Keratinocyte (primary cell): ENCODE results near the gene RARA. TPM values are rescaled to one million over a fixed set of nuclear protein-coding genes. Genes with fewer than 3 reads are reported as not detected.

Experiments
- DNase-seq: peaks from one replicate; pipeline ENCODE4 v3.0.0-alpha.2; 2011; ENCODE audit warnings: low read depth, missing footprints, low spot score
- FAIRE-seq: peaks from 2 replicates; lab custom pipeline; 2011; peaks lifted over from hg19 to GRCh38; lab: Jason Lieb, UNC
- H2AFZ ChIP-seq: 2 replicates; pipeline ENCODE4 v1.6.0; 2012; ENCODE audit warnings: low read length, control low read depth, inconsistent platforms; ENCODE audit not compliant: control insufficient read depth
- H3K27ac ChIP-seq: 2 replicates; pipeline ENCODE4 v1.5.1; 2011; ENCODE audit warnings: low read length; ENCODE audit not compliant: control insufficient read depth, insufficient read depth
- H3K27me3 ChIP-seq: 3 replicates; pipeline ENCODE4 v1.6.0; 2011; ENCODE audit warnings: low read length; ENCODE audit not compliant: control insufficient read depth, insufficient read depth; ENCODE audit errors: extremely low read depth
- H3K36me3 ChIP-seq, 2 experiments: 2 replicates in 1 of 2; 3 replicates in 1 of 2; pipeline ENCODE4 v1.5.1; 2011; ENCODE audit warnings: low read length in 2 of 2, mild to moderate bottlenecking in 1 of 2; ENCODE audit not compliant: control insufficient read depth in 2 of 2, insufficient read depth in 2 of 2; ENCODE audit errors: extremely low read depth in 1 of 2
- H3K4me1 ChIP-seq: 3 replicates; pipeline ENCODE4 v1.5.1; 2011; ENCODE audit warnings: low read length; ENCODE audit not compliant: control insufficient read depth, insufficient read depth; ENCODE audit errors: extremely low read depth
- H3K4me2 ChIP-seq: 3 replicates; pipeline ENCODE4 v1.6.0; 2011; ENCODE audit warnings: low read depth, low read length; ENCODE audit not compliant: control insufficient read depth, insufficient read depth; ENCODE audit errors: extremely low read depth
- H3K4me3 ChIP-seq, 3 experiments: fragments of 200-600 bp in 1 of 3; sonication (generic) in 1 of 3; 2 replicates in 2 of 3; 3 replicates in 1 of 3; pipeline ENCODE4 v1.5.1; 2011 to 2016; ENCODE audit warnings: low read length in 3 of 3, mild to moderate bottlenecking in 3 of 3, control low read depth in 2 of 3, inconsistent platforms in 1 of 3, low read depth in 1 of 3, mixed read lengths in 1 of 3, mixed run types in 1 of 3, moderate library complexity in 1 of 3; ENCODE audit not compliant: control insufficient read depth in 2 of 3, insufficient read depth in 2 of 3; ENCODE audit errors: extremely low read depth in 1 of 3
- H3K79me2 ChIP-seq: 2 replicates; pipeline ENCODE4 v1.6.0; 2012; ENCODE audit warnings: low read length; ENCODE audit not compliant: control insufficient read depth, insufficient read depth
- H3K9ac ChIP-seq: 3 replicates; pipeline ENCODE4 v1.6.0; 2011; ENCODE audit warnings: low read length; ENCODE audit not compliant: control insufficient read depth, insufficient read depth; ENCODE audit errors: extremely low read depth
- H3K9me1 ChIP-seq: 3 replicates; pipeline ENCODE4 v1.6.0; 2011; ENCODE audit warnings: low read length; ENCODE audit not compliant: control insufficient read depth, insufficient read depth; ENCODE audit errors: extremely low read depth
- H3K9me3 ChIP-seq: 2 replicates; pipeline ENCODE4 v1.5.1; 2012; ENCODE audit warnings: low read depth, low read length; ENCODE audit not compliant: control insufficient read depth
- H4K20me1 ChIP-seq: 3 replicates; pipeline ENCODE4 v1.6.0; 2011; ENCODE audit warnings: low read length; ENCODE audit not compliant: control insufficient read depth, insufficient read depth; ENCODE audit errors: extremely low read depth
- EZH2 ChIP-seq: IDR thresholded peaks from one replicate; pipeline ENCODE4 v1.6.1; 2012; ENCODE audit warnings: inconsistent platforms, mild to moderate bottlenecking, low read length, moderate library complexity
- dilution Hi-C: fragments of 300-500 bp; cut with MboI; formaldehyde crosslinking; loops from one replicate; pipeline ENCODE4 v1.7.0; 2020; ENCODE audit warnings: low sequenced_read_pairs; ENCODE audit not compliant: extremely low pct_ligation_motif_present
- polyA plus RNA-seq, 5 experiments: library from polyadenylated mRNA; depleted of rRNA in 3 of 5; stranded (reverse) in 3 of 5; stranded (forward) in 1 of 5; unstranded in 1 of 5; fragments of >200 nt; gene quantifications; 1 replicate in 1 of 5; 2 replicates in 3 of 5; 3 replicates in 1 of 5; pipeline versions ENCODE4 v1.2.1 to v1.2.3, GENCODE V29; 2011 to 2012; ENCODE audit warnings: missing spikeins in 2 of 5, low read depth in 1 of 5, low replicate concordance in 1 of 5
- TF ChIP-seq, protein P1 (sequence below), 3 experiments: IDR thresholded peaks in 1 of 3; conservative IDR thresholded peaks in 1 of 3; optimal IDR thresholded peaks in 1 of 3; 2 replicates in 2 of 3; 3 replicates in 1 of 3; pipeline versions ENCODE3 to v1.5.1; 2011; ENCODE audit warnings: low read length in 3 of 3, mild to moderate bottlenecking in 3 of 3, moderate library complexity in 2 of 3, control low read depth in 1 of 3, inconsistent platforms in 1 of 3; ENCODE audit not compliant: insufficient read depth in 2 of 3; ENCODE audit errors: extremely low read depth in 1 of 3

Gene RARA
- polyA plus RNA-seq, 1 donor (not counting 4 experiments of a cell fraction or from before 2014, with no cell fraction given), result 3.8 TPM

DNA sequence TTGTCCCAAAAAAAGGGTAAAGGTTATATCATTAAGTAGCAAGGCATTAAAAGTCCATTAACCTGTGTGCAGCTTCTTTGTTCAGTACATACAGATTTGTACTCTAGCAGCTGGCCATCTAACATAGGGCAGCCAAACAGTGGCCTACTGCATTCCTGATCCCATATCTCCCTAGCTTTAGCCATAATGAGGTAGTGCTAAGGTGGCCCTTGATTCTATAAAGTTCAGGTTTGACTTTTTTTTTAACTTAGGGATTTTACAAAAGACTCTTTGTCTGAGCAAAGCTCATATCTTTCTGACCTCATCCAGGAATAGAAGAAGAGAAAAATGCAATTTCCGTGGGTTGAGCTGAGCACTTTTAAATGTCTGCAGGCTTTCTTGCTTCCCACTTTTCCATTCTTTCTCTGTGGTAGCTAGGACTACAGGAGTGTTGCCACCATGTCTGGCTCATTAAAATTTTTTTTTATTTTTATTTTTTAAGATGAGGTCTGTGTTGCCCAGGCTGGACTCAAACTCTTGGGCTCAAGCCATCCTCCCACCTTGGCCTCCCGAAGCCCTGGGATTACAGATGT lies 40.8 kb upstream of the RARA start:
- Histone ChIP-seq H4K20me1 (no peaks in the 10 kb centered on the region), H3K4me2 (no peak overlapping the region), H3K9me1 (no peaks in the 10 kb centered on the region), H3K9ac (no peak overlapping the region), H3K4me1 (no peaks in the 10 kb centered on the region), H3K27me3 (no peaks in the 10 kb centered on the region), H2AFZ (no peak overlapping the region), H3K4me3 (no peak overlapping the region), H3K79me2 (no peaks in the 10 kb centered on the region), H3K36me3 (peaks cover 31 to 32% of the 10 kb centered on the region in 2 experiments), H3K9me3 (no peaks in the 10 kb centered on the region), H3K27ac (no peak overlapping the region)
- TF ChIP-seq, protein P1, sequence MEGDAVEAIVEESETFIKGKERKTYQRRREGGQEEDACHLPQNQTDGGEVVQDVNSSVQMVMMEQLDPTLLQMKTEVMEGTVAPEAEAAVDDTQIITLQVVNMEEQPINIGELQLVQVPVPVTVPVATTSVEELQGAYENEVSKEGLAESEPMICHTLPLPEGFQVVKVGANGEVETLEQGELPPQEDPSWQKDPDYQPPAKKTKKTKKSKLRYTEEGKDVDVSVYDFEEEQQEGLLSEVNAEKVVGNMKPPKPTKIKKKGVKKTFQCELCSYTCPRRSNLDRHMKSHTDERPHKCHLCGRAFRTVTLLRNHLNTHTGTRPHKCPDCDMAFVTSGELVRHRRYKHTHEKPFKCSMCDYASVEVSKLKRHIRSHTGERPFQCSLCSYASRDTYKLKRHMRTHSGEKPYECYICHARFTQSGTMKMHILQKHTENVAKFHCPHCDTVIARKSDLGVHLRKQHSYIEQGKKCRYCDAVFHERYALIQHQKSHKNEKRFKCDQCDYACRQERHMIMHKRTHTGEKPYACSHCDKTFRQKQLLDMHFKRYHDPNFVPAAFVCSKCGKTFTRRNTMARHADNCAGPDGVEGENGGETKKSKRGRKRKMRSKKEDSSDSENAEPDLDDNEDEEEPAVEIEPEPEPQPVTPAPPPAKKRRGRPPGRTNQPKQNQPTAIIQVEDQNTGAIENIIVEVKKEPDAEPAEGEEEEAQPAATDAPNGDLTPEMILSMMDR (optimal IDR thresholded peaks at IDR 0.05 in 1 of 3, IDR thresholded peaks at IDR 0.05 in 1 of 3, conservative IDR thresholded peaks at IDR 0.05 in 1 of 3; ENCODE audit: extremely low read depth in 1 of 3, insufficient read depth in 2 of 3, low read length in 3 of 3), result no peak
- no peak for TF ChIP-seq EZH2
- FAIRE-seq (no peak), DNase-seq (no peak)
- dilution Hi-C loops, result no loop called here

DNA sequence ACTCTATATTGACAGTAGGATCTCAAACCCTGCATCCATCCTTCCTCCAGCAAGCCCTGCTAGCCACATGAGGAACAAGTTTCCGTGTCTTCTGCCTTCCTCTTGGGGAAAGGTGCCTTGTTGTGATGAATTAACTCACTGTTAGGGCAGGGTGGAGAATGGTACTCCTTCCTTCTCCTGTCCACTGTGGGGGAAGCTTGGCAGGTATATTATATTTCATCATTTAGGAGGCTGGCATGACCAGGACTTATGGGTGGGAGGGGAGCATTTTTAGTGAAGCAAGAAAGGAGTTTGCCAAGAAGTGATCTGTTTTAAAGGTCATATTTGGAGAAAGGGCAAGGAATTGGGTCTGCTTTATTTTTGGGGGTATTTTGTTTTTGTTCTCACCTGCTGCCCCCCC lies 30.6 kb upstream of the RARA start:
- Histone ChIP-seq H3K36me3 (peaks cover 26% of the 10 kb centered on the region in 2 experiments), H3K9me1 (no peaks in the 10 kb centered on the region), H3K4me1 (peaks cover 4% of the 10 kb centered on the region), H3K4me3 (no peak overlapping the region), H3K9ac (no peak overlapping the region), H4K20me1 (no peaks in the 10 kb centered on the region), H3K4me2 (no peak overlapping the region), H2AFZ (no peak overlapping the region), H3K79me2 (no peaks in the 10 kb centered on the region), H3K27ac (no peak overlapping the region), H3K27me3 (no peaks in the 10 kb centered on the region), H3K9me3 (no peaks in the 10 kb centered on the region)
- TF ChIP-seq, protein P1 (optimal IDR thresholded peaks at IDR 0.05 in 1 of 3, IDR thresholded peaks at IDR 0.05 in 1 of 3, conservative IDR thresholded peaks at IDR 0.05 in 1 of 3; ENCODE audit: extremely low read depth in 1 of 3, insufficient read depth in 2 of 3, low read length in 3 of 3), result no peak
- no peak for TF ChIP-seq EZH2
- FAIRE-seq (no peak), DNase-seq (no peak)
- dilution Hi-C loops, result no loop called here
